ENCODE measurements around the gene ECE1.
"Not testable (repeated sequence)": the region's sequence is repeated elsewhere in the genome, so short reads cannot be mapped to it uniquely, and the experiment has no call there.

Gene ECE1

DNA sequence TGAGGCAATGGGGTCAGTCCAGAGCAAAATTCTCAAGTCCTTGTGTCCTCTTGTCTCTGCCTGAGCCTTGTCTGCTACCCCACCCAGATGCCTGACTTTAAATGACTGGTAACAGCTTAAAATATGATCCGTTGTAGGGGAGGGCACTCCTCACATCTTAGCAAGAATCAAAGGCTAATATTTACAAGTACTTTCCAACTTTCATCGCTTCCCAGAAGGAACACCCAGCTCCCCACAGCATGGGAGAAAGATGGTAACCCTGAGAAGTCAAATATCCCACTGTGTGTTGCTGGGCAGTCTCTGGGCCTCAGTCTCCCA is 5.2 kb downstream of the ECE1 start:
- TF ChIP-seq EZH2phosphoT487 (conservative IDR thresholded peaks at IDR 0.05; ENCODE audit: low read length): no peak
- TF ChIP-seq, protein P1, sequence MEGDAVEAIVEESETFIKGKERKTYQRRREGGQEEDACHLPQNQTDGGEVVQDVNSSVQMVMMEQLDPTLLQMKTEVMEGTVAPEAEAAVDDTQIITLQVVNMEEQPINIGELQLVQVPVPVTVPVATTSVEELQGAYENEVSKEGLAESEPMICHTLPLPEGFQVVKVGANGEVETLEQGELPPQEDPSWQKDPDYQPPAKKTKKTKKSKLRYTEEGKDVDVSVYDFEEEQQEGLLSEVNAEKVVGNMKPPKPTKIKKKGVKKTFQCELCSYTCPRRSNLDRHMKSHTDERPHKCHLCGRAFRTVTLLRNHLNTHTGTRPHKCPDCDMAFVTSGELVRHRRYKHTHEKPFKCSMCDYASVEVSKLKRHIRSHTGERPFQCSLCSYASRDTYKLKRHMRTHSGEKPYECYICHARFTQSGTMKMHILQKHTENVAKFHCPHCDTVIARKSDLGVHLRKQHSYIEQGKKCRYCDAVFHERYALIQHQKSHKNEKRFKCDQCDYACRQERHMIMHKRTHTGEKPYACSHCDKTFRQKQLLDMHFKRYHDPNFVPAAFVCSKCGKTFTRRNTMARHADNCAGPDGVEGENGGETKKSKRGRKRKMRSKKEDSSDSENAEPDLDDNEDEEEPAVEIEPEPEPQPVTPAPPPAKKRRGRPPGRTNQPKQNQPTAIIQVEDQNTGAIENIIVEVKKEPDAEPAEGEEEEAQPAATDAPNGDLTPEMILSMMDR (IDR thresholded peaks at IDR 0.05; ENCODE audit: insufficient read depth, low read length, poor library complexity, severe bottlenecking): no peak
- Histone ChIP-seq H3K27me3 (ENCODE audit: low read length) (no peaks in the 10 kb centered on the region), H3K79me2 (ENCODE audit: insufficient read depth, low read length) (no peaks in the 10 kb centered on the region), H3K4me2 (ENCODE audit: low read depth, low read length, poor library complexity, severe bottlenecking) (no peak overlapping the region), H2AFZ (ENCODE audit: low read depth, low read length, severe bottlenecking) (no peak overlapping the region), H3K4me3 (ENCODE audit: insufficient read depth, low read length, poor library complexity, severe bottlenecking) (no peak overlapping the region), H3K27ac (ENCODE audit: low read depth, low read length) (no peak overlapping the region), H3K9ac (ENCODE audit: low read length) (no peak overlapping the region), H3K9me2 (replicated peaks; ENCODE audit: insufficient read depth, low read length) (no peaks in the 10 kb centered on the region), H3K36me3 (ENCODE audit: low read length) (0 out of 2 replicates have a peak, but pooled peaks cover 3% of the 10 kb centered on the region), H3F3A (ENCODE audit: insufficient read depth) (peaks cover 15% of the 10 kb centered on the region), H4K20me1 (ENCODE audit: low read depth, low read length) (no peaks in the 10 kb centered on the region), H3K9me3 (ENCODE audit: insufficient read depth, low read length) (no peaks in the 10 kb centered on the region)

DNA sequence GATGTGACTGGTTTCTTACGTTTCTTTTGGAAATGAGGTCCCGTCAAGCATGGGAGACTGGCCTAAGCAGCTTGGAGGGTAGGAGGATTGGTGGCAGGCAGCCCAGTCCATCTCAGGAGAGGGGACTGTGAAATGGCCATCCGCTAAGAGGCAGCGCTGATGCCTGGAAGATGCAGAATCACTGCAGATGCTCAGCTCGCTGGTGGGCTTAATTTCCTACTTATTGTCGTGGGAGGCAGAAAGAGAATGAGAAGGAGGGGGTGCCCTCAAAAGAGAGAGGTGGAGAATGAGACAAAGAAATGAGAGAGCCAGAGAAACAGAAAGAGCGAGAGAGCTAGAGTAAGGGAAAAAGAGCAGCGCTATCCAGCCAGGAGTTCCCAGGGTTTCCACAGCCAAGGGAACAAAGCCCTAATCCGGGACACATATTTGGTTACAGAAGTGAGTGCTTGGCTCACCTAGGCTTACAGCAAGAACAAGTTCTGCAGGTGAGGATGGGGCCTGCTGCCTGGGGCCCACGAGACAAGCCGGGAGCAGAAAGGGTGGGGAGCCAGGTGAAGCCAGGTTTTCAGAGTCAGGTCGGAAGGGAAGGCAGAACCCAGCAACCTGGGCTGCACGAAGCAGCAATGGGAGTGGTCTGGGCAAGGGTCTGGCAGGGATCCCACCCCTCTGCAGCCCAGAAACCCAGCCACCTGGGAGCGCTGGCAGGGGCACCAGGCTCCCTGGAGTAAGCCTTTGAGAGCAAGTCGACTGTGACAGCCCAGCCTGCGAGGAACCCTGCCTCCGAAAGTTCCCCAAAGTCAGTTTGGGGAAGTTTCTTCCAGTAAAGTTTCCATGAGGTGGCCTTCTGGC is 5.8 kb downstream of the ECE1 start:
- no peak overlapping the region for H3K27ac ChIP-seq (ENCODE audit: low read depth, low read length)
- H3K9me3 ChIP-seq (ENCODE audit: insufficient read depth, low read length): no peaks in the 10 kb centered on the region
- H3K27me3 ChIP-seq (ENCODE audit: low read length): no peaks in the 10 kb centered on the region
- H3K4me3 ChIP-seq (ENCODE audit: insufficient read depth, low read length, poor library complexity, severe bottlenecking): no peak overlapping the region
- no peaks in the 10 kb centered on the region for H3K79me2 ChIP-seq (ENCODE audit: insufficient read depth, low read length)
- H3K4me2 ChIP-seq (ENCODE audit: low read depth, low read length, poor library complexity, severe bottlenecking): no peak overlapping the region
- peaks cover 14% of the 10 kb centered on the region for H3F3A ChIP-seq (ENCODE audit: insufficient read depth)
- H3K9me2 ChIP-seq (replicated peaks; ENCODE audit: insufficient read depth, low read length): no peaks in the 10 kb centered on the region
- H2AFZ ChIP-seq (ENCODE audit: low read depth, low read length, severe bottlenecking): no peak overlapping the region
- no peaks in the 10 kb centered on the region for H4K20me1 ChIP-seq (ENCODE audit: low read depth, low read length)
- no peak overlapping the region for H3K9ac ChIP-seq (ENCODE audit: low read length)
- TF ChIP-seq EZH2phosphoT487 (conservative IDR thresholded peaks at IDR 0.05; ENCODE audit: low read length): no peak
- TF ChIP-seq, protein P1 (IDR thresholded peaks at IDR 0.05; ENCODE audit: insufficient read depth, low read length, poor library complexity, severe bottlenecking): no peak
- H3K36me3 ChIP-seq (ENCODE audit: low read length): 0 out of 2 replicates have a peak, but pooled peaks cover 3% of the 10 kb centered on the region

DNA sequence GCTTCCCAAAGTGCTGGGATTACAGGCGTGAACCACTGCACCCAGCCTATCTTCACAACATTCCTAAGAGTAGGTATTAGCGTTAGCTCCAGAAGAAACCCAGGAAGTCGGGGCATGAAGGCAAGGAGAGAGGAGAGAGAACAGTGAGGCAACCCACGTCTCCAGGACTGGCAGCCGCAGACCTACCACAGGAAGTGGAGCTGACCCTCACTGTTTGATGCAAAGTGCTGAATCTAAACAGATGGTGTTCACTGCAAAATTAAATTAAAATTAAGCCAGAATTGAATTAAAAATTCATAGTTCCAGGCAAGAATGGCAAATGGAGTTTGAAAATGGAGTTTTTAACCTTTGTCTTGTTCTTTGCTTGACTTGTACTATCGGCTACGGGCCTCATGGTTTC is 6.7 kb downstream of the ECE1 start:
- no peaks in the 10 kb centered on the region for H3K9me3 ChIP-seq (ENCODE audit: insufficient read depth, low read length)
- no peaks in the 10 kb centered on the region for H3K79me2 ChIP-seq (ENCODE audit: insufficient read depth, low read length)
- no peaks in the 10 kb centered on the region for H4K20me1 ChIP-seq (ENCODE audit: low read depth, low read length)
- no peak overlapping the region for H3K4me2 ChIP-seq (ENCODE audit: low read depth, low read length, poor library complexity, severe bottlenecking)
- TF ChIP-seq EZH2phosphoT487 (conservative IDR thresholded peaks at IDR 0.05; ENCODE audit: low read length): no peak
- TF ChIP-seq, protein P1 (IDR thresholded peaks at IDR 0.05; ENCODE audit: insufficient read depth, low read length, poor library complexity, severe bottlenecking): no peak
- H3K9ac ChIP-seq (ENCODE audit: low read length): no peak overlapping the region
- no peaks in the 10 kb centered on the region for H3K9me2 ChIP-seq (replicated peaks; ENCODE audit: insufficient read depth, low read length)
- no peak overlapping the region for H3K27ac ChIP-seq (ENCODE audit: low read depth, low read length)
- peaks cover 5% of the 10 kb centered on the region for H3F3A ChIP-seq (ENCODE audit: insufficient read depth)
- H2AFZ ChIP-seq (ENCODE audit: low read depth, low read length, severe bottlenecking): no peak overlapping the region
- H3K4me3 ChIP-seq (ENCODE audit: insufficient read depth, low read length, poor library complexity, severe bottlenecking): no peak overlapping the region
- H3K36me3 ChIP-seq (ENCODE audit: low read length): 0 out of 2 replicates have a peak, but pooled peaks cover 3% of the 10 kb centered on the region
- no peaks in the 10 kb centered on the region for H3K27me3 ChIP-seq (ENCODE audit: low read length)

DNA sequence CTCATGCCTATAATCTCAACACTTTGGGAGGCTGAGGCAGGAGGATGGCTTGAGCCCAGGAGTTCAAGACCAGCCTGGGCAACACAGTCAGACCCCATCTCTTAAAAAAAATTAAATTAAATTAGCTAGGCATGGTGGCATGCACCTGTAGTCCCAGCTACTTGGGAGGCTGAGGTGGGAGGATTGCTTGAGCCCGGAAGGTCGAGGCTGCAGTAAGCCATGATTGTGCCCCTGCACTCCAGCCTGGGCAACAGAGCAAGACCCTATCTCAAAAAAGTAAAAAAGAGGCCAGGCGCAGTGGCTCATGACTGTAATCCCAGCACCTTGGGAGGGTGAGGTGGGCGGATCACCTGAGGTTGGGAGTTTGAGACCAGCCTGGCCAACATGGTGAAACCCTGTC is 8.2 kb downstream of the ECE1 start:
- H3K9me2 ChIP-seq (replicated peaks; ENCODE audit: insufficient read depth, low read length); H3K9ac ChIP-seq (ENCODE audit: low read length); H2AFZ ChIP-seq (ENCODE audit: low read depth, low read length, severe bottlenecking); H3K4me3 ChIP-seq (ENCODE audit: insufficient read depth, low read length, poor library complexity, severe bottlenecking); H3K9me3 ChIP-seq (ENCODE audit: insufficient read depth, low read length); H3K36me3 ChIP-seq (ENCODE audit: low read length); H3F3A ChIP-seq (ENCODE audit: insufficient read depth); H3K79me2 ChIP-seq (ENCODE audit: insufficient read depth, low read length); H3K27ac ChIP-seq (ENCODE audit: low read depth, low read length); H4K20me1 ChIP-seq (ENCODE audit: low read depth, low read length); H3K4me2 ChIP-seq (ENCODE audit: low read depth, low read length, poor library complexity, severe bottlenecking); H3K27me3 ChIP-seq (ENCODE audit: low read length): not testable (repeated sequence)

Measured in SU-DHL-6 (cell line).